ENCODE data around the gene KLHL40.

DNA sequence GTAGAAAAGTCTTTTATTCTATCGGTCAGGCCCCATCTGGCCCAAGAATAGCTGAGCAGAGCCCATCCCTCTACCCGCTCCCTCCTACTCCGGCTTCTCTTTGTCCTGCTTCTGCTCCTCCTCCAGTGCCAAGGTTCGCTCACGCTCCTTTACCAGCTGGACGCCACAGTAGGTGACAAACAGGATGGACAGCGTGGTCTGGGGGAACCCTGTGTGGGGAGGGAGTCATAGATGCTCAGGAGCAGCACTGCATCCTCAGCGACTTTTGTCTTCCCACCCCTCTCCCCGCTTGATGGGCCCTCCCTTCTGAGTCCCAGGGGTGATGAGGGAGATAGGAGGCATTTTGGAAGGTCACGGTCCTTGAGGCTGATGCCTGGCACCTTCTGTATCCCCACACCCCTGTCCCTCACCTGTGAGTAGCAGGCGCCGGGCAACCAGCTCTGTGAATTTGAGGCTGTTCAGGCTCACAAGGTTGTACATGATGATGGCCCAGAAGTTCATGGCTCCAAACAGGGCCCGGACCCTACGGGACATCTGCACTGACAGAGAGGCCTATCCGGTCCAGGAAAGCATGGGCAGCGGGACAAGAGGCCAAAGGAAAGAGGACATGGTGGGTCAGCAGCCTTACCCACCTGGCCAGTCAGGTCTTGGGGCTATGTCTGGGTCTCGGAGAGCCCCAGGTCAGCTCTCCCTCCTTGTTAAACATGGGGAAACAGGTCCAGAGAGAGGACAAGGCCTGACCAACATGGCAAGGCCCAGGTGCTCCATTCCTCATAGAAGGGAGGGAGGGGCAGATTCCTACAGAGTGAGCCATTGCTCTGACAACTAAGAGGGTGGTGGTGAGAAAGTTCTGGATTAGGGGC lies 7.6 kb downstream of the KLHL40 start:
- no peak for TF ChIP-seq CTCF (IDR thresholded peaks at IDR 0.05)
- TF ChIP-seq EZH2 (IDR thresholded peaks at IDR 0.05; ENCODE audit: borderline replicate concordance, insufficient read depth, low read depth, low read length, poor library complexity, severe bottlenecking): no peak

Data from B cell (primary cell).